IMR-90 (cell line): ENCODE measurements around the gene RBMS3. TPM values are rescaled to one million over a fixed set of nuclear protein-coding genes. Genes with fewer than 3 reads are reported as not detected.

ENCODE experiments used
- ATAC-seq: fragments of 200-7000 bp; cut with Tn5 transposase; 2 replicates; pipeline ENCODE4 v1.9.1; 2020; ENCODE audit warnings: low read depth, mild to moderate bottlenecking, moderate library complexity
- BruUV-seq: library from RNA; stranded (reverse); fragments of 400-500 nt; replicated peaks from 2 replicates; lab custom pipeline; 2021; lab: Mats Ljungman, UMichigan
- CTCF ChIA-PET: fragments of 300-600 bp; formaldehyde crosslinking; extraction: SDS; loops from one replicate; lab custom pipeline; 2021; ENCODE audit warnings: antibody characterized with exemption; lab: Yijun Ruan, JAX
- POLR2A ChIA-PET: fragments of 300-600 bp; sonication (Branson Sonifier 250); formaldehyde crosslinking; loops from one replicate; lab custom pipeline; 2022; ENCODE audit warnings: antibody characterized with exemption; ENCODE audit not compliant: unreplicated experiment; lab: Charles Lee
- DNase-seq: peaks from one replicate; pipeline ENCODE4 v3.0.0; 2013
- H2AFZ ChIP-seq: replicated peaks from 2 replicates; pipeline ENCODE3; 2013; ENCODE audit warnings: low read length, mild to moderate bottlenecking; ENCODE audit not compliant: poor library complexity
- H2AK5ac ChIP-seq: 2 replicates; pipeline ENCODE4 v1.6.1; 2013; ENCODE audit warnings: low read depth, low read length, inconsistent platforms
- H2AK9ac ChIP-seq: replicated peaks from 2 replicates; pipeline ENCODE3; 2013; ENCODE audit warnings: mild to moderate bottlenecking, low read depth, low read length, moderate library complexity; ENCODE audit not compliant: poor library complexity
- H2BK120ac ChIP-seq: 2 replicates; pipeline ENCODE4 v1.6.1; 2013; ENCODE audit warnings: low read depth, low read length, inconsistent platforms
- H2BK15ac ChIP-seq: 3 replicates; pipeline ENCODE4 v1.6.1; 2013; ENCODE audit warnings: low read depth, low read length, inconsistent platforms
- H2BK20ac ChIP-seq: 2 replicates; pipeline ENCODE4 v1.6.1; 2013; ENCODE audit warnings: low read depth, mild to moderate bottlenecking, inconsistent platforms, low read length, moderate library complexity
- H2BK5ac ChIP-seq: 2 replicates; pipeline ENCODE4 v1.6.1; 2013; ENCODE audit warnings: mild to moderate bottlenecking, low read depth, low read length, inconsistent platforms; ENCODE audit not compliant: poor library complexity, severe bottlenecking
- H3K14ac ChIP-seq: replicated peaks from 2 replicates; pipeline ENCODE4 v1.6.1; 2013; ENCODE audit warnings: low read depth, low read length, inconsistent platforms
- H3K18ac ChIP-seq: 2 replicates; pipeline ENCODE4 v1.6.1; 2013; ENCODE audit warnings: low read depth, low read length, control low read depth
- H3K23ac ChIP-seq: 2 replicates; pipeline ENCODE4 v1.6.1; 2013; ENCODE audit warnings: low read depth, low read length, inconsistent platforms
- H3K27ac ChIP-seq: 2 replicates; pipeline ENCODE4 v1.5.1; 2013; ENCODE audit warnings: mild to moderate bottlenecking, control low read depth, low read length; ENCODE audit not compliant: insufficient read depth
- H3K27me3 ChIP-seq: 2 replicates; pipeline ENCODE4 v1.6.1; 2013; ENCODE audit warnings: low read length; ENCODE audit not compliant: control insufficient read depth, insufficient read depth
- H3K36me3 ChIP-seq: 2 replicates; pipeline ENCODE4 v1.6.1; 2013; ENCODE audit warnings: low read length, mixed read lengths; ENCODE audit not compliant: control insufficient read depth, insufficient read depth
- H3K4ac ChIP-seq: 2 replicates; pipeline ENCODE4 v1.6.1; 2013; ENCODE audit warnings: low read depth, low read length, inconsistent platforms
- H3K4me1 ChIP-seq: 2 replicates; pipeline ENCODE4 v1.6.1; 2013; ENCODE audit warnings: low read length, mixed read lengths; ENCODE audit not compliant: control insufficient read depth, insufficient read depth
- H3K4me2 ChIP-seq: 2 replicates; pipeline ENCODE4 v1.6.1; 2013; ENCODE audit warnings: low read depth, mild to moderate bottlenecking, control low read depth, low read length, moderate library complexity
- H3K4me3 ChIP-seq: 2 replicates; pipeline ENCODE4 v1.5.1; 2013; ENCODE audit warnings: low read depth, mild to moderate bottlenecking, control low read depth, low read length, moderate library complexity; ENCODE audit not compliant: insufficient read depth
- H3K56ac ChIP-seq: 2 replicates; pipeline ENCODE4 v1.6.1; 2013; ENCODE audit warnings: low read length, inconsistent platforms; ENCODE audit not compliant: insufficient read depth; ENCODE audit errors: extremely low read depth
- H3K79me1 ChIP-seq, 2 experiments: 2 replicates each; pipeline ENCODE4 v1.6.1; 2013; ENCODE audit warnings: low read length in 2 of 2, inconsistent platforms in 1 of 2, low read depth in 1 of 2
- H3K9ac ChIP-seq: 2 replicates; pipeline ENCODE4 v1.6.1; 2013; ENCODE audit warnings: low read depth, low read length, control low read depth
- H3K9me1 ChIP-seq: 2 replicates; pipeline ENCODE4 v1.6.1; 2013; ENCODE audit warnings: low read length, inconsistent platforms; ENCODE audit not compliant: insufficient read depth
- H3K9me3 ChIP-seq: 2 replicates; pipeline ENCODE4 v1.6.1; 2013; ENCODE audit warnings: low read length; ENCODE audit not compliant: control insufficient read depth, insufficient read depth
- H4K20me1 ChIP-seq: 2 replicates; pipeline ENCODE4 v1.6.1; 2013; ENCODE audit warnings: low read length, inconsistent platforms; ENCODE audit not compliant: insufficient read depth
- H4K5ac ChIP-seq: 2 replicates; pipeline ENCODE4 v1.6.1; 2013; ENCODE audit warnings: mild to moderate bottlenecking, low read depth, low read length, control low read depth
- H4K8ac ChIP-seq, 2 experiments: 2 replicates each; pipeline ENCODE4 v1.6.1; 2013; ENCODE audit warnings: low read depth in 2 of 2, low read length in 2 of 2, control low read depth in 1 of 2, inconsistent platforms in 1 of 2
- H4K91ac ChIP-seq: 2 replicates; pipeline ENCODE4 v1.6.1; 2013; ENCODE audit warnings: low read depth, low read length, inconsistent platforms; ENCODE audit not compliant: insufficient read depth
- BHLHE40 ChIP-seq: fragments of 150-350 bp; IDR thresholded peaks from 2 replicates; pipeline ENCODE4 v1.6.1; 2016; ENCODE audit warnings: mild to moderate bottlenecking, low read depth, low read length
- CEBPB ChIP-seq: IDR thresholded peaks from 2 replicates; pipeline ENCODE4 v1.6.1; 2012; ENCODE audit warnings: low read depth, low read length, improper control_type of control experiment
- ELK1 ChIP-seq: fragments of 150-350 bp; IDR thresholded peaks from 2 replicates; pipeline ENCODE4 v1.6.1; 2016; ENCODE audit warnings: low read depth, mild to moderate bottlenecking, low read length, moderate library complexity, borderline replicate concordance
- MAFK ChIP-seq: IDR thresholded peaks from 2 replicates; pipeline ENCODE4 v1.6.1; 2012; ENCODE audit warnings: low read depth, low read length, improper control_type of control experiment
- NFE2L2 ChIP-seq: fragments of 150-350 bp; IDR thresholded peaks from 2 replicates; pipeline ENCODE4 v1.6.1; 2016; ENCODE audit warnings: low read depth, mild to moderate bottlenecking, low read length
- RAD21 ChIP-seq: IDR thresholded peaks from 2 replicates; pipeline ENCODE4 v1.6.1; 2012; ENCODE audit warnings: low read length, improper control_type of control experiment
- RFX5 ChIP-seq: IDR thresholded peaks from 2 replicates; pipeline ENCODE4 v1.8.0; 2012; ENCODE audit warnings: low read depth, mild to moderate bottlenecking, low read length, moderate library complexity
- SMC3 ChIP-seq: fragments of 150-350 bp; IDR thresholded peaks from 2 replicates; pipeline ENCODE4 v1.6.1; 2016; ENCODE audit warnings: low read depth, mild to moderate bottlenecking, antibody characterized with exemption, low read length, moderate library complexity
- WGBS, 2 experiments: methylation state at CpG; one replicate each; pipeline versions ENCODE4 v1.1.5 to v1.1.7; 2013; ENCODE audit warnings: missing lambda C conversion rate in 2 of 2; ENCODE audit not compliant: insufficient read length in 1 of 2; ENCODE audit errors: extremely low coverage in 2 of 2; 5-methylcytosine and 5-hydroxymethylcytosine counted together
- dilution Hi-C: fragments of 300-500 bp; cut with HindIII; formaldehyde crosslinking; loops from one replicate; pipeline ENCODE4 v1.14.3; 2018; ENCODE audit warnings: low sequenced_read_pairs; ENCODE audit not compliant: unreplicated experiment
- in situ Hi-C: fragments of 300-500 bp; cut with MboI; formaldehyde crosslinking; loops from 3 replicates; pipeline ENCODE4 v1.14.3; 2019; ENCODE audit warnings: low sequenced_read_pairs, inconsistent platforms, mixed read lengths
- intact Hi-C: fragments of 100-400 bp; cut with micrococcal nuclease; formaldehyde crosslinking; loops from 2 replicates; pipeline ENCODE4 v1.10.0; 2022
- polyA plus RNA-seq, 3 experiments: library from polyadenylated mRNA; depleted of rRNA; stranded (reverse); fragments of >200 nt; gene quantifications; 2 replicates each; pipeline ENCODE4 v1.2.3, GENCODE V29; 2012; ENCODE audit warnings: low replicate concordance in 1 of 3
- total RNA-seq: library from RNA; depleted of rRNA; stranded (reverse); fragments of >200 nt; gene quantifications from 2 replicates; pipeline ENCODE4 v1.2.3, GENCODE V29; 2012

The RBMS3 gene
- total and polyA plus RNA-seq, 2 of the 4 experiments (the other 2 are of a cell fraction): 15.2 to 127 TPM

GRCh38 chr3:29503958-29504357, 223.1 kb downstream of the RBMS3 start:
- DNase-seq: peak; percentile 14
- Histone ChIP-seq H4K8ac (no peak overlapping the region), H3K79me1 (peaks cover 11 to 14% of the 10 kb centered on the region in 2 experiments), H3K9me3 (no peaks in the 10 kb centered on the region), H3K4me3 (no peak overlapping the region), H3K23ac (no peak overlapping the region), H2AFZ (no peak overlapping the region), H2AK9ac (no peak overlapping the region), H2BK5ac (no peak overlapping the region), H2BK120ac (no peak overlapping the region), H4K91ac (no peak overlapping the region), H3K27ac (peak overlapping the region; percentile 23; the same call in 1 of the 2 replicates), H2BK20ac (no peak overlapping the region), H3K14ac (0 out of 2 replicates have a peak overlapping the region, but pooled peaks have one; percentile 25), H2BK15ac (no peak overlapping the region), H3K9ac (no peak overlapping the region), H4K5ac (no peak overlapping the region), H2AK5ac (no peak overlapping the region), H3K4me1 (peaks cover 3% of the 10 kb centered on the region; the same call in 1 of the 2 replicates), H4K20me1 (no peaks in the 10 kb centered on the region; the same call in 1 of the 2 replicates), H3K36me3 (no peaks in the 10 kb centered on the region), H3K27me3 (no peaks in the 10 kb centered on the region), H3K9me1 (no peaks in the 10 kb centered on the region), H3K18ac (no peak overlapping the region), H3K56ac (no peak overlapping the region), H3K4ac (no peak overlapping the region), H3K4me2 (no peak overlapping the region)
- in situ Hi-C loops: no loop called here
- TF ChIP-seq NFE2L2 (no peak), CEBPB (no peak), RFX5 (no peak), MAFK (no peak), RAD21 (no peak), ELK1 (no peak), BHLHE40 (no peak), SMC3 (no peak)
- peak; percentile 14; the same call in 1 of the 2 replicates for ATAC-seq
- ChIA-PET CTCF (no interaction called here), POLR2A (no interaction called here)
- no CpG with 5 or more reads among the region's 3 CpGs for WGBS, 2 experiments
- no TSS peak for BruUV-seq
- dilution Hi-C loops: no loop called here
- intact Hi-C loops: no loop called here
